DND-41 (cell line): ENCODE results near the gene PLA2R1.

Experiments used
- CTCF ChIP-seq: IDR thresholded peaks from 2 replicates; pipeline ENCODE4 v1.5.1; 2012; ENCODE audit warnings: borderline replicate concordance, low read length, moderate library complexity, mild to moderate bottlenecking; ENCODE audit not compliant: poor library complexity, severe bottlenecking; ENCODE audit errors: extremely low read depth
- EZH2 ChIP-seq: IDR thresholded peaks from 3 replicates; pipeline ENCODE4 v1.6.1; 2012; ENCODE audit warnings: borderline replicate concordance, low read depth, mild to moderate bottlenecking, moderate library complexity, low read length, inconsistent platforms; ENCODE audit not compliant: severe bottlenecking

- TF ChIP-seq CTCF (no peak), EZH2 (no peak)
Observed at GRCh38 chr2:160036736-160037135, 25.7 kb downstream of the PLA2R1 start.
